Smooth muscle cell (in vitro differentiated cells): ENCODE measurements around the gene LBP. TPM values are rescaled to one million over a fixed set of nuclear protein-coding genes. Genes with fewer than 3 reads are reported as not detected.

Source experiments
- DNase-seq: peaks from one replicate; lab custom pipeline; 2025; ENCODE audit not compliant: unreplicated experiment; lab: John Stamatoyannopoulos, UW
- H2AFZ ChIP-seq: fragments of 200-600 bp; sonication (generic); 2 replicates; pipeline ENCODE4 v1.6.0; 2016; ENCODE audit warnings: antibody characterized with exemption, low read depth, mild to moderate bottlenecking
- H3F3A ChIP-seq: fragments of 200-600 bp; sonication (generic); 2 replicates; pipeline ENCODE4 v1.6.0; 2017; ENCODE audit warnings: antibody characterized with exemption, low read depth
- H3K27ac ChIP-seq: fragments of 200-600 bp; sonication (generic); 2 replicates; pipeline ENCODE4 v1.5.1; 2016; ENCODE audit warnings: low read depth, mild to moderate bottlenecking
- H3K27me3 ChIP-seq: fragments of 200-600 bp; sonication (generic); 2 replicates; pipeline ENCODE4 v1.6.1; 2016; ENCODE audit warnings: low read depth, mild to moderate bottlenecking
- H3K36me3 ChIP-seq: fragments of 200-600 bp; sonication (generic); 2 replicates; pipeline ENCODE4 v1.5.1; 2016; ENCODE audit warnings: low read depth
- H3K4me1 ChIP-seq: fragments of 200-600 bp; sonication (generic); 2 replicates; pipeline ENCODE4 v1.5.1; 2016; ENCODE audit warnings: low read depth
- H3K4me2 ChIP-seq: fragments of 200-600 bp; sonication (generic); 2 replicates; pipeline ENCODE4 v1.6.0; 2016; ENCODE audit warnings: mild to moderate bottlenecking
- H3K4me3 ChIP-seq: fragments of 200-600 bp; sonication (generic); 2 replicates; pipeline ENCODE4 v1.5.1; 2016; ENCODE audit warnings: mild to moderate bottlenecking
- H3K79me2 ChIP-seq: fragments of 200-600 bp; sonication (generic); 2 replicates; pipeline ENCODE4 v1.6.0; 2016; ENCODE audit warnings: low read depth, mild to moderate bottlenecking
- H3K9ac ChIP-seq: fragments of 200-600 bp; sonication (generic); 2 replicates; pipeline ENCODE4 v1.6.0; 2016; ENCODE audit warnings: low read depth
- H3K9me3 ChIP-seq: fragments of 200-600 bp; sonication (generic); replicated peaks from 2 replicates; pipeline ENCODE4 v1.5.1; 2016; ENCODE audit warnings: low read depth
- H4K20me1 ChIP-seq: fragments of 200-600 bp; sonication (generic); 2 replicates; pipeline ENCODE4 v1.6.0; 2016; ENCODE audit warnings: low read depth
- CTCF ChIP-seq: fragments of 200-600 bp; sonication (generic); IDR thresholded peaks from 2 replicates; pipeline ENCODE4 v1.5.1; 2017; ENCODE audit warnings: borderline replicate concordance, mild to moderate bottlenecking, antibody characterized with exemption; ENCODE audit not compliant: insufficient read depth, poor library complexity, severe bottlenecking
- WGBS: methylation state at CpG from one replicate; pipeline ENCODE4 v1.1.7; 2016; ENCODE audit warnings: low lambda C conversion rate; 5-methylcytosine and 5-hydroxymethylcytosine counted together
- polyA plus RNA-seq: library from polyadenylated mRNA; unstranded; fragments of >200 nt; fragmentation: Nextera tagmentation; extraction: Ambion mirVana; gene quantifications from 2 replicates; pipeline ENCODE4 v1.2.1, GENCODE V29; 2016
- total RNA-seq: library from RNA; depleted of rRNA; stranded (reverse); fragments of >200 nt; gene quantifications from 2 replicates; pipeline ENCODE4 v1.2.3, GENCODE V29; 2014

Gene LBP
- total and polyA plus RNA-seq, 2 experiments from 2014 or later: not detected

- Histone ChIP-seq H3K36me3 (no peaks in the 10 kb centered on the region), H2AFZ (no peak overlapping the region), H3K9me3 (no peaks in the 10 kb centered on the region), H3K79me2 (no peaks in the 10 kb centered on the region), H3K27me3 (peaks cover 9% of the 10 kb centered on the region), H3K27ac (no peak overlapping the region), H3K4me3 (no peak overlapping the region), H4K20me1 (no peaks in the 10 kb centered on the region), H3K4me1 (no peaks in the 10 kb centered on the region), H3F3A (no peaks in the 10 kb centered on the region), H3K9ac (no peak overlapping the region), H3K4me2 (no peak overlapping the region)
- no peak for DNase-seq
- no peak for TF ChIP-seq CTCF
Measured at GRCh38 chr20:38331245-38331644, 15.0 kb upstream of the LBP start.

- TF ChIP-seq CTCF: no peak
- Histone ChIP-seq H3K27me3 (peaks cover 9% of the 10 kb centered on the region), H3F3A (no peaks in the 10 kb centered on the region), H2AFZ (no peak overlapping the region), H3K9ac (no peak overlapping the region), H3K79me2 (no peaks in the 10 kb centered on the region), H3K27ac (no peak overlapping the region), H3K4me2 (no peak overlapping the region), H3K9me3 (no peaks in the 10 kb centered on the region), H3K36me3 (no peaks in the 10 kb centered on the region), H3K4me1 (no peaks in the 10 kb centered on the region), H3K4me3 (no peak overlapping the region), H4K20me1 (no peaks in the 10 kb centered on the region)
- WGBS: 81% methylated on average over 8 of the region's 8 CpGs
- DNase-seq: no peak
Measured at GRCh38 chr20:38331814-38332213, 14.5 kb upstream of the LBP start.

- no peaks in the 10 kb centered on the region for H3K9me3 ChIP-seq
- no peaks in the 10 kb centered on the region for H3K4me1 ChIP-seq
- no peak overlapping the region for H3K27ac ChIP-seq
- WGBS: 84% methylated on average over 8 of the region's 8 CpGs
- H4K20me1 ChIP-seq: no peaks in the 10 kb centered on the region
- H3K4me2 ChIP-seq: no peak overlapping the region
- H3K36me3 ChIP-seq: no peaks in the 10 kb centered on the region
- H3F3A ChIP-seq: no peaks in the 10 kb centered on the region
- H3K79me2 ChIP-seq: no peaks in the 10 kb centered on the region
- peaks cover 9% of the 10 kb centered on the region for H3K27me3 ChIP-seq
- TF ChIP-seq CTCF: no peak
- DNase-seq: no peak
- H2AFZ ChIP-seq: no peak overlapping the region
- no peak overlapping the region for H3K4me3 ChIP-seq
- no peak overlapping the region for H3K9ac ChIP-seq
Measured at GRCh38 chr20:38334016-38334415, 12.3 kb upstream of the LBP start.

- Histone ChIP-seq H3K27me3 (peaks cover 8% of the 10 kb centered on the region), H3K79me2 (no peaks in the 10 kb centered on the region), H2AFZ (no peak overlapping the region), H3K36me3 (no peaks in the 10 kb centered on the region), H3F3A (no peaks in the 10 kb centered on the region), H3K4me3 (no peak overlapping the region), H3K4me2 (no peak overlapping the region), H4K20me1 (no peaks in the 10 kb centered on the region), H3K9me3 (no peaks in the 10 kb centered on the region), H3K9ac (no peak overlapping the region), H3K27ac (no peak overlapping the region), H3K4me1 (peaks cover under 1% of the 10 kb centered on the region)
- 91% methylated on average over 7 of the region's 7 CpGs for WGBS
- TF ChIP-seq CTCF: no peak
- DNase-seq: no peak
Measured at GRCh38 chr20:38336726-38337125, 9.6 kb upstream of the LBP start.
